Prostate gland (tissue), 2 donors: ENCODE data around the gene MBOAT7. TPM values are rescaled to one million over a fixed set of nuclear protein-coding genes. Genes with fewer than 3 reads are reported as not detected.

Experiments used
- DNase-seq: peaks from one replicate; pipeline ENCODE4 v3.0.0-alpha.2; 2019; ENCODE audit warnings: low spot score
- H3K27ac ChIP-seq, 2 donors: fragments of 200-600 bp; sonication (generic); 2 replicates each; pipeline ENCODE4 v1.5.1; 2017 to 2019
- H3K27me3 ChIP-seq: fragments of 200-600 bp; sonication (generic); replicated peaks from 2 replicates; pipeline ENCODE4 v1.5.1; 2019; ENCODE audit not compliant: insufficient read depth
- H3K36me3 ChIP-seq, 2 donors: fragments of 200-600 bp; sonication (generic); 1 replicate in 1 of 2; 2 replicates in 1 of 2; pipeline versions ENCODE4 v1.5.1 to v1.8.1; 2017 to 2019
- H3K4me1 ChIP-seq: fragments of 200-600 bp; sonication (generic); replicated peaks from 2 replicates; pipeline ENCODE4 v1.5.1; 2019
- H3K4me3 ChIP-seq, 2 donors: fragments of 200-600 bp; sonication (generic); 2 replicates each; pipeline ENCODE4 v1.5.1; 2017 to 2019
- H3K9me3 ChIP-seq: fragments of 200-600 bp; sonication (generic); 2 replicates; pipeline ENCODE4 v1.5.1; 2017
- POLR2A ChIP-seq: fragments of 450-650 bp; IDR thresholded peaks from one replicate; pipeline ENCODE4 v1.6.1; 2016; ENCODE audit warnings: antibody characterized with exemption, mild to moderate bottlenecking
- POLR2AphosphoS5 ChIP-seq: sonication (generic); formaldehyde crosslinking; IDR thresholded peaks from one replicate; pipeline ENCODE4 v1.6.1; 2017; ENCODE audit warnings: antibody characterized with exemption
- WGBS: methylation state at CpG from one replicate; pipeline ENCODE4 v1.1.5; 2018; 5-methylcytosine and 5-hydroxymethylcytosine counted together
- intact Hi-C: fragments of 100-400 bp; cut with DNase I; formaldehyde crosslinking; loops from one replicate; pipeline ENCODE4 v1.14.2; 2022
- total RNA-seq, 2 donors: library from RNA; depleted of rRNA; stranded (reverse); fragments of >200 nt; gene quantifications; one replicate each; pipeline ENCODE4 v1.1.0, GENCODE V29; 2016
- TF ChIP-seq, protein P1 (sequence below), 4 experiments: fragments of 200-600 bp in 2 of 4; fragments of 450-650 bp in 2 of 4; sonication (generic) in 2 of 4; IDR thresholded peaks; 1 replicate in 3 of 4; 2 replicates in 1 of 4; pipeline ENCODE4 v1.5.1; 2016 to 2019; ENCODE audit warnings: antibody characterized with exemption in 4 of 4, mild to moderate bottlenecking in 2 of 4, moderate library complexity in 2 of 4

MBOAT7 gene
- total RNA-seq, 2 donors from 2014 or later = 91.7 to 430 TPM

GRCh38 chr19:54147676-54148075 lies 41.7 kb downstream of the MBOAT7 start:
- Histone ChIP-seq H3K9me3 (no peaks in the 10 kb centered on the region), H3K27me3 (no peaks in the 10 kb centered on the region), H3K4me3 (no peak overlapping the region), H3K36me3 (peaks cover 39 to 75% of the 10 kb centered on the region in 2 donors), H3K27ac (no peak overlapping the region), H3K4me1 (no peaks in the 10 kb centered on the region)
- intact Hi-C loops = no loop called here
- TF ChIP-seq POLR2AphosphoS5 (no peak), POLR2A (no peak)
- TF ChIP-seq, protein P1, sequence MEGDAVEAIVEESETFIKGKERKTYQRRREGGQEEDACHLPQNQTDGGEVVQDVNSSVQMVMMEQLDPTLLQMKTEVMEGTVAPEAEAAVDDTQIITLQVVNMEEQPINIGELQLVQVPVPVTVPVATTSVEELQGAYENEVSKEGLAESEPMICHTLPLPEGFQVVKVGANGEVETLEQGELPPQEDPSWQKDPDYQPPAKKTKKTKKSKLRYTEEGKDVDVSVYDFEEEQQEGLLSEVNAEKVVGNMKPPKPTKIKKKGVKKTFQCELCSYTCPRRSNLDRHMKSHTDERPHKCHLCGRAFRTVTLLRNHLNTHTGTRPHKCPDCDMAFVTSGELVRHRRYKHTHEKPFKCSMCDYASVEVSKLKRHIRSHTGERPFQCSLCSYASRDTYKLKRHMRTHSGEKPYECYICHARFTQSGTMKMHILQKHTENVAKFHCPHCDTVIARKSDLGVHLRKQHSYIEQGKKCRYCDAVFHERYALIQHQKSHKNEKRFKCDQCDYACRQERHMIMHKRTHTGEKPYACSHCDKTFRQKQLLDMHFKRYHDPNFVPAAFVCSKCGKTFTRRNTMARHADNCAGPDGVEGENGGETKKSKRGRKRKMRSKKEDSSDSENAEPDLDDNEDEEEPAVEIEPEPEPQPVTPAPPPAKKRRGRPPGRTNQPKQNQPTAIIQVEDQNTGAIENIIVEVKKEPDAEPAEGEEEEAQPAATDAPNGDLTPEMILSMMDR (IDR thresholded peaks at IDR 0.05) = no peak
- no peak for DNase-seq
- 58% methylated on average over 3 of the region's 3 CpGs for WGBS

GRCh38 chr19:54145541-54146158 lies 43.7 kb downstream of the MBOAT7 start:
- Histone ChIP-seq H3K27ac (no peak overlapping the region), H3K4me1 (no peaks in the 10 kb centered on the region), H3K4me3 (no peak overlapping the region), H3K27me3 (no peaks in the 10 kb centered on the region), H3K9me3 (no peaks in the 10 kb centered on the region), H3K36me3 (peaks cover 30 to 66% of the 10 kb centered on the region in 2 donors)
- DNase-seq = no peak
- TF ChIP-seq POLR2A (no peak), POLR2AphosphoS5 (no peak)
- TF ChIP-seq, protein P1 (IDR thresholded peaks at IDR 0.05) = no peak
- 91% methylated on average over 28 of the region's 28 CpGs for WGBS
- intact Hi-C loops = no loop called here

DNA sequence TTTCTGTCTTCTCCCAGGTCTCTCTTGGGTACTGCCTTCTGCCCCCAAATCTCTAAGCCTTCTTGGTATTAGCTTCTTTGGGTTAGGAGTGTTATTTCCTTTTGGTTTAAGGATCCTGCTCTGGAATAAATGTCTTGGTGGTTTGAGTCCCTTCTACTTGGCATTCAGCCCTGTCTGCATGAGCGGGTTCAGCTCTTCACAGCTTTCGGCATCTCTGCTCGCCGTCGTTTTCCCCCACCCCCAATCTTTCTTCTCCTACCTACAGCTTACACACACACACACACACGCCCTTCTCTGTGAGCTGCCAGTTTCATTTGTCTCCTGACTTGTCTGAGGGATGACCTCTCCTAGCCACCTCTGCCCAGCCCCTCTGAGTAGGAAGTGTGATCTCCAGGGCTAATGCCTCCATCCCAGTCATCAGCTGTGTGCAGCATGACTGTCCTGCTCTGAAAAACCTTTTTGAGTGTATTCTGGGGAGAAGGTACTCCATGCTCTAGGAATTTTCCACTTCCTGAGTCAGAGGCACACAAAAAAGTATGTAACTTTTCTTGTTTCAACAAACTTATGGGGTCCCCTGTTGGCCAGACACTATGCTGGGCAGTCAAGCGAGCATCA lies 47.1 kb downstream of the MBOAT7 start:
- intact Hi-C loops = no loop called here
- peaks cover 26 to 45% of the 10 kb centered on the region in 2 donors for H3K36me3 ChIP-seq
- no peak overlapping the region for H3K4me3 ChIP-seq
- no peaks in the 10 kb centered on the region for H3K27me3 ChIP-seq
- no peak for TF ChIP-seq POLR2A
- TF ChIP-seq POLR2AphosphoS5 = no peak
- TF ChIP-seq, protein P1 (IDR thresholded peaks at IDR 0.05) = no peak
- WGBS = 84% methylated on average over 7 of the region's 7 CpGs
- peaks cover 7% of the 10 kb centered on the region for H3K4me1 ChIP-seq
- H3K27ac ChIP-seq = no peak overlapping the region
- DNase-seq = no peak
- no peaks in the 10 kb centered on the region for H3K9me3 ChIP-seq

DNA sequence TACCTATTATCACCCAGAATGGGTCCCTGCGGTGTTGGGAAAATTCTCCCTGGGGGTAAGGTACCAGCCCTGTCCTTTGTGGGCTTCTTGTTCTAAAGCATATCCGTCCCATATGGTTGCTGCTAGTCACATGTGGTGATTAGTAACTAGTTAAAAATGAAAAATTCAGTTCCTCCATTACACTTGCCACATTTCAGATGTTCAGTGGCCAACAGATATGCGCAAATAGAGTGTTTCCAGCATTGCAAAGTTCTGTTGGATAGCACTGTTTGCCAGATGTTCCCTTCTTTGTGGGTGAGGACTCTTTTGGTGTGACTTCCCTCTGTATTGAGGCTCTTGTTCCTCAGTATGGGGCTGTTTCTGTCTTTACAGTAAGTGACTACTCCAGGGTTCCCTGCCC lies 48.0 kb downstream of the MBOAT7 start:
- intact Hi-C loops = no loop called here
- no peak for TF ChIP-seq POLR2A
- 81% methylated on average over 3 of the region's 3 CpGs for WGBS
- H3K4me3 ChIP-seq = no peak overlapping the region
- no peak overlapping the region for H3K27ac ChIP-seq
- no peaks in the 10 kb centered on the region for H3K9me3 ChIP-seq
- no peaks in the 10 kb centered on the region for H3K27me3 ChIP-seq
- DNase-seq = no peak
- H3K4me1 ChIP-seq = peaks cover 7% of the 10 kb centered on the region
- H3K36me3 ChIP-seq = peaks cover 20 to 36% of the 10 kb centered on the region in 2 donors

- no peak for TF ChIP-seq POLR2A
- TF ChIP-seq POLR2AphosphoS5 = no peak
- TF ChIP-seq, protein P1 (IDR thresholded peaks at IDR 0.05) = no peak
- Histone ChIP-seq H3K36me3 (peaks cover 9 to 10% of the 10 kb centered on the region in 2 donors), H3K4me3 (peak overlapping the region; percentile 94 to 99), H3K9me3 (no peaks in the 10 kb centered on the region), H3K27me3 (no peaks in the 10 kb centered on the region), H3K4me1 (peaks cover 7% of the 10 kb centered on the region), H3K27ac (peak overlapping the region; percentile 92 to 97)
- intact Hi-C loops = loop anchor here (10.0 kb wide), 1 partner anchor 274 kb away; the partner anchor contains the start of gene MYADM
- DNase-seq = no peak
- 17% methylated on average over 29 of the region's 31 CpGs for WGBS
These were observed 50.7 kb downstream of the MBOAT7 start for GRCh38 chr19:54138489-54139256.
